HG03460 (cell line): ENCODE data around the gene CAPN13.

ENCODE experiments used
- ATAC-seq: cut with Tn5 transposase; IDR thresholded peaks from one replicate; pipeline ENCODE4 v1.9.1; 2021; ENCODE audit not compliant: unreplicated experiment

Gene CAPN13, protein sequence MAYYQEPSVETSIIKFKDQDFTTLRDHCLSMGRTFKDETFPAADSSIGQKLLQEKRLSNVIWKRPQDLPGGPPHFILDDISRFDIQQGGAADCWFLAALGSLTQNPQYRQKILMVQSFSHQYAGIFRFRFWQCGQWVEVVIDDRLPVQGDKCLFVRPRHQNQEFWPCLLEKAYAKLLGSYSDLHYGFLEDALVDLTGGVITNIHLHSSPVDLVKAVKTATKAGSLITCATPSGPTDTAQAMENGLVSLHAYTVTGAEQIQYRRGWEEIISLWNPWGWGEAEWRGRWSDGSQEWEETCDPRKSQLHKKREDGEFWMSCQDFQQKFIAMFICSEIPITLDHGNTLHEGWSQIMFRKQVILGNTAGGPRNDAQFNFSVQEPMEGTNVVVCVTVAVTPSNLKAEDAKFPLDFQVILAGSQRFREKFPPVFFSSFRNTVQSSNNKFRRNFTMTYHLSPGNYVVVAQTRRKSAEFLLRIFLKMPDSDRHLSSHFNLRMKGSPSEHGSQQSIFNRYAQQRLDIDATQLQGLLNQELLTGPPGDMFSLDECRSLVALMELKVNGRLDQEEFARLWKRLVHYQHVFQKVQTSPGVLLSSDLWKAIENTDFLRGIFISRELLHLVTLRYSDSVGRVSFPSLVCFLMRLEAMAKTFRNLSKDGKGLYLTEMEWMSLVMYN

GRCh38 chr2:30807249-30807648, at the start of gene CAPN13:
TSS of gene CAPN13 (minus strand) at chr2:30807446. CDS start at chr2:30787325, 20,121 bp downstream.
- no peak for ATAC-seq

- no peak for ATAC-seq
Observed at GRCh38 chr2:30847841-30848240, 40.6 kb upstream of the CAPN13 start.

- ATAC-seq, result no peak
Observed at GRCh38 chr2:30847329-30847728, 40.1 kb upstream of the CAPN13 start.

DNA sequence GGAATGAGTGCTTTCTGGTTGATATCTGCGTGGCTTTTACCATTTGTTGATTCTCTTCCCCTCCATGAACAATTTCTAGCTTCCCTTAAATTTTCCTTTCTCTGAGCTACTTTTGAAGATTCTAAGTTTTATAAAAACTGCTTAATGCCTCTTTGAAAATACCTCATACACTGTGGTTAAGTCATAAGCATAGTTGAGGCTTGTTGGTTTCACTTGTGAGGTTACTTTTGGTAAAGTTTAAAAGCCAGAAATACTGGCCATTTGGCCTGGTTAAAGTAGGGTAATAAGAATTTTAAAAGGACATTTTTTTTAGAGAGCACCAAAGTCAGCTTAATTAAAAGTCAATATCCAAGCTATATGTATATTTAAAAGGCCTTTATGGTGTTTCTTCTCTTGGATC, 21.3 kb upstream of the CAPN13 start:
- ATAC-seq, result no peak

- ATAC-seq, result no peak
Observed at GRCh38 chr2:30826916-30827315, 19.7 kb upstream of the CAPN13 start.

DNA sequence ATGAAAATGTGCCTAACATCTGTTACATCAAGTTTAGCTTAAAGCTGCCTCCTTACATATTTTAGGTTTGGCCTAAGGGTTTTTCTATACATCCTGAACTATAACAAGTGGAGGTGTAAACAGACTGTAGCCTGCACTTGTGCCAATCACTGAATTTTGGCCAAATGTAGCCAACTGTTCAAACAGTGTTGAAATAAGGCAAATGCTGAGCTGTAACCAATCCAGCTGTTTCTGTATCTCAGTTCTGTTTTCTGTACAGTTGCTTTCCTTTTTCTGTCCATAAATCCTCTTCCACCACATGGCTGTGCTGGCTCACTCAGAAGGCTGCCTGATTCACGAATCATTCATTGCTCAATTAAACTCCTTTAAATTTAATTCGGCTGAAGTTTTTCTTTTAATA, 19.2 kb upstream of the CAPN13 start:
- no peak for ATAC-seq

DNA sequence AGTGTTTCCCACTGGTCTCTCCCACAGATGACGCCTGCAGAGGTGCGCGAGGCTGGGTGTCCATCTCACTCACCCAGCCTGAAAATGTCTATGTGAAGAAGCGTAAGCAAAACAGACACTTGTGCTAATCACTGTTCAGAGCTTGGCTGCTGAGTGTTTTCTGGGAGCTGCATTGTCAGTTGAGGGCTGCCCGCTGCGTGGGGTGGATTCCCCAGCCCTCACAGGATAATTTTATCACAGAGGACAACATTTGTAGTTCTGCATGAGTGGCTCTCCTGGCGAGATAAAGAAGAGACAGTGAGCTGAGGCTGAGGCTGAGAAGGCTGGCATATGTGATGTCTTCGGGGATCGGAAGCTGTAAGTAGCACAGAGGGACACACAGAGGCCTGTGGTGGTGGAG, 16.2 kb upstream of the CAPN13 start:
- no peak for ATAC-seq

- ATAC-seq, result no peak
Observed at GRCh38 chr2:30821960-30822359, 14.7 kb upstream of the CAPN13 start.

DNA sequence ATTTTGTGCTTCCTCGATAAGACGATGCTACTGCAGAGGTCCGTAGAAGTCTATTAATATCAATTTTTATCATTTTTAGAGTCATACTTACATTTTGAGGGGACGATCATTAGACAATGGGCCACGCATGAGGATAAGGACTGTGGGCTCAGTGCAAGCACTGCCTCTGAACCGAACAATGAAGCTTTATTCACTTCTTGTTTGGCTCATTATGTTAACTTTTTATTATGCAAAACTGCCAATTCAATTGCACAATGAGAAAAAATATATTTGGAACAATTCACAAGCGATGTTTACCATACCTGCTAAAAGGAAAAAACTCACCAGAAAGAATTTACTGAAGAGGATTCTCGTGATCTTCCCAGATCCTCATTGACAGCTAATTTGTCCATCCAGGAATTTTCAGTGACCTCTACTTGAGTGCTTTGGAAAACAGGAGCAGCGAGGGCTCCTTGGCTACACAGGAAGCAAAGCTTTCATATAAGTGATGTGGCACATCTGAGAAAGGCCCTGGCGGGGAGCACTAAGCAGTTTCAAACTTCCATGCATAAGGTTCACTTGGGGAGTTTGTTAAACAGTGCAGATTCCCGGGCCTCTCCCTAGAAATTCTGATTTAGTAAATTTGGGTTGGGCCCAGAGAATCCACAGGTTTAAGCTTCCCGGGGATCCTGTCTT, 13.3 kb upstream of the CAPN13 start:
- ATAC-seq, result no peak

GRCh38 chr2:30809938-30810337, 2.7 kb upstream of the CAPN13 start:
- ATAC-seq, result no peak

DNA sequence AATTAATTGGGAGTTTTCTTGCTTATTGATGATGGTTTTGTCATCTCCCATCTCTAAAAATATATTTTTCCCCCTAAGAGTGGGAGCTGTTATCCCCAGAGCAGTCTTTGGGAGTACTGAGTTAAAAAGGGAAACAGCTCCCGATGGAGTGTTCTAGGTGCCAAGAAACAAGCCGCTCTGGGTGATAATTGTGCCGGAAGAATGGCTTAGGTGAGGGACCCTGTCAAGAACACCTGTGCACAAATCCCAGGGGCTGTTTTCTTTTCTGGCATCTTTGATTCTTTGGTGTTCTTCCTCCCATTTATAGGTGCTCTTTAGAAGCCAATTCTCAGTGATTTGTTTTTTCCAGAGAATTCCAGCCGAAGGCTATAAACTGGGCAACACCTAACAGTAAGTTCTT, 1.4 kb upstream of the CAPN13 start:
- no peak for ATAC-seq

- ATAC-seq, result no peak
Observed at GRCh38 chr2:30803281-30803680, 4.0 kb downstream of the CAPN13 start.

DNA sequence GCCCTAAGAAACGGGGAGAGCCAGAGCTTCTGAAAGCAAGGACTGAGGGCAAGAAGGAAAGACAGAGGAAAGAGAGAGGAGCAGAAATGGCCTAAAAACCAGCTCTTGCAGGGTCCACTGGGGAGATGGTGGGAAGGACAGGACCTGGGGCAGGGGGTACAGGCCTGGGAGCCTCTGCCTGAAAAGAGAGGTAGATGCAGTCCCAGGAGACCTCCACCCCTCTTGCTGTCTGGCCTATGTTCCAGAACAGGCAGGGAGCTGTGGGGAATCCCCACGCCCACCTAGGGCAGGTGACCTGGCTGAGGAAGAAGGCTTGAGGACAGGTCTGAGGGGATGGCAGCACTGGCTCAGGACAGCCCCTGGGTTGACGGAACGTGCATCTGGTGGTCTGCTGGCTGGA, 4.6 kb downstream of the CAPN13 start:
- ATAC-seq, result no peak

GRCh38 chr2:30801821-30802455, 5.3 kb downstream of the CAPN13 start:
- no peak for ATAC-seq

DNA sequence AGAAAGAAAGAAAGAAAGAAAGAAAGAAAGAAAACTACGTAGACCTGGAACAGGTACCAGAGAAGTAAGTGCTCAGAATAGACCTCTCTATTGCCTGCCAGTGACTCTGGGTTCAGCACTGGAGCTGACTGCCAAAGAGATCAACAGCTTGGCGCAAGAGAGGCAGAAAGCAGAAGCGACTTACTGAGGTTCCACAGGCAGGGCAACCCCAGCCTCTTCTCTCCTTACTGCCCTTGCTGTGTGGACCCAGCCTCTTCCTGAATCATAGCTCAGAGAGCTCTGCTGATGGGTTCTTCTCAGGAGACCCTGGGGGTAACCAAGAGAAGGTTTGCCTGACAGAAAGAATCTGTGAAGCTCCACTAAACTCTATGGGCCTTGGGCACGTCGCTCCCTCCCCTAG, 7.1 kb downstream of the CAPN13 start:
- no peak for ATAC-seq

DNA sequence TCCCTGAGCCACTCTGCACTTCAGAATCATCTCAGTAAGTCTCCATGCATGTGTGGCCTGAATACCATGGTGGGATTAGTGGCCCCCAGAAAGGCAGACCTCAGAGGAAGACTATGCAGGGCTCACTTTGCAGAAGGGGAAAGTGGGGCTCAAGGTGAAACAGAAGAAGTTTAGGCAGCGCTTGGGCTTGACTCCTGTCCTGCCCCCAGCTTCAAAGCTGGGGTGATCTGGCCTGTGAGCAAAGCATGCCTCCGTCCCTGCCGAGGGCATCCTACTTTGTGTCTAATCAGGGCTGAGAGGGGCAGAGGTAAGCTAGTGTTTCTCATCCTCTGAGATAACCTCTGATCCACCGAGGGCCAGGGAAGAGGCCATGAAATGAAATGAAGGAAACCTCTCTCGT, 7.9 kb downstream of the CAPN13 start:
- ATAC-seq, result no peak

- ATAC-seq, result no peak
Observed at GRCh38 chr2:30798536-30798991, 8.7 kb downstream of the CAPN13 start.

DNA sequence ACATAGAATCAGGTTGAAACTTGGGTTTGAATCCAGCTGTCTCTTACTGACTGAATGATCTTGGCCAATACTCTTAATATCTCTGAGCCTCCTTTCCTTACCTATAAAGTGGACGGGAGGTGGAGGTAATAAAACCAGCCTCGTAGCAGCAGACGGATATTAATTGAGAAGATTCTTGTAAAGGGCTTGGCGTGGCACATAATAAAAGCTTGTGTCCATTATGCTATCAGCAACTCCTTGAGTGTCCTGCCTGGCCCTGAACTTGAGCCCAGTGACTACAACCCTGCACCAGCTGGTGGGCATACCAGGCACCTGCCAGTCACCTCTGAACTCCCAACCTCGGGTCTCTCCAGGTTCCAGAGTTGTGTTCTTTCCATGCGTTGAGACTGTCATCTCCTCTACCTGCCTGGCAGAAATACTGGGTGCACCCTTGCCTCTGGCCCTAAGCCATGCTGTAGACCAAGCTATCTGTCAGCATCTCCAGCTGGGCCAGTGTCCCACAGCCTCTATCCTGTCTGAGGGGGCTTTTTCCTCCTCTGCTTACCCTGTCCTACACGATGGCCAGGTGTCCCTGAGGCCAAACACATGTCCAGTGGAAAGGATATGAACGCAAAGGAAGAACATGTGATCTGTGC, 9.7 kb downstream of the CAPN13 start:
- ATAC-seq, result no peak

DNA sequence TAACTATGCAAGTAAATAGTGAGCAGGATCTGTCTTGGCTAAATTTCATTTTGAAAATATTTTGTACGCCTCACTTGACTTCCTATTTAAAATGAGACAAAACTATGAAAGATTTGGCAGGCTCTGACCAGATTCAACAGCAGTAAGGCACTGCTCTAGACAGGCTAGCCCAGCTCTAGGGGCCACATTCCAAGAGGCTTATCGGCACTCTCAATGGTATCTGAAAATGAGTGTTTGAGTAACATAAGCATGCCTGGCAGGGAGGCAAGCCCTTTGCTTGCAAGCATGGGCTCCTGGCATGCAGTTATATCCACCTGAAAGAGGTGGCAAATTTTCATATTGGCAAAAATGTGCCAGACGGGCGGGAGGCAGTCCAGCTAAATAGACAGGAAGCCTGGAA, 10.5 kb downstream of the CAPN13 start:
- ATAC-seq, result no peak

DNA sequence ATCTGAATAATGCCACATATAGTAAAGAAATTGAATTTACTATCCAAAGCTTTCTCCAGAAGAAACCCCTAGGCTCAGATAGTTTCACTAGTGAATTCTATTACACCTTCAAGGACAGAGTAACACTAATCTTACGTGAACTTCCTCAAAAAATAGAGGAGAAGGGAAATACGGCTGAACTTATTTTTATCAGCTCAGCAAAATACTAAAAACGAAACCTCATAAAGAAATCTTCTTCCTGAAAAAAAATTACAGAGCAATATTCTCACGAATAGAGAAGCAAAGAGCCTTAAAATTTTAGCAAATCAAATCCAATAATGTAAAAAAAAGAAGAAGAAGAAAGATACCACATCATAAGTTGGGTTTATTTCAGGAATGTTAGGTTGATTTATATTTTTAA, 14.7 kb downstream of the CAPN13 start:
- ATAC-seq, result no peak

GRCh38 chr2:30790879-30791278, 16.4 kb downstream of the CAPN13 start:
- no peak for ATAC-seq
